HG03097 (cell line): Measurements from ENCODE around the gene BCR.
"Not testable (repeated sequence)": the region's sequence is repeated elsewhere in the genome, so short reads cannot be mapped to it uniquely, and the experiment has no call there.

Source experiments
- ATAC-seq: cut with Tn5 transposase; IDR thresholded peaks from one replicate; pipeline ENCODE4 v1.9.1; 2021; ENCODE audit not compliant: unreplicated experiment, low FRiP score

Gene BCR

GRCh38 chr22:23356094-23356493 is 175.8 kb downstream of the BCR start:
- no peak for ATAC-seq

- ATAC-seq = no peak
These were observed 176.7 kb downstream of the BCR start for GRCh38 chr22:23357053-23357452.

GRCh38 chr22:23359583-23360123 is 179.3 kb downstream of the BCR start:
- ATAC-seq = no peak

GRCh38 chr22:23361676-23362075 is 181.4 kb downstream of the BCR start:
- no peak for ATAC-seq

- no peak for ATAC-seq
These were observed 183.4 kb downstream of the BCR start for GRCh38 chr22:23363683-23364082.

GRCh38 chr22:23364389-23364788 is 184.1 kb downstream of the BCR start:
- ATAC-seq = no peak

GRCh38 chr22:23365524-23365923 is 185.2 kb downstream of the BCR start:
- no peak for ATAC-seq

- ATAC-seq = no peak
These were observed 185.7 kb downstream of the BCR start for GRCh38 chr22:23365961-23366360.

GRCh38 chr22:23367196-23367595 is 186.9 kb downstream of the BCR start:
- not testable (repeated sequence) for ATAC-seq
